MM.1S (cell line): ENCODE results near the gene KCNA3.
A peak's percentile ranks its signal among the peaks of the same experiment; 100 is the strongest.

ENCODE experiments used
- DNase-seq: peaks from one replicate; pipeline ENCODE4 v3.0.0-alpha.2; 2015
- H2AFZ ChIP-seq: fragments of 300-600 bp; sonication (generic); 2 replicates; pipeline ENCODE4 v1.6.0; 2016; ENCODE audit warnings: antibody characterized with exemption, low read length
- H3F3A ChIP-seq: fragments of 300-600 bp; sonication (generic); 2 replicates; pipeline ENCODE4 v1.6.1; 2016; ENCODE audit warnings: mild to moderate bottlenecking, antibody characterized with exemption, low read length, moderate library complexity, mixed read lengths; ENCODE audit not compliant: insufficient read depth
- H3K27ac ChIP-seq: fragments of 300-600 bp; sonication (generic); 2 replicates; pipeline ENCODE4 v1.5.1; 2016; ENCODE audit warnings: mild to moderate bottlenecking, low read length
- H3K27me3 ChIP-seq: fragments of 300-600 bp; sonication (generic); replicated peaks from 2 replicates; pipeline ENCODE4 v1.6.0; 2016; ENCODE audit warnings: low read length; ENCODE audit not compliant: insufficient read depth
- H3K36me3 ChIP-seq: fragments of 300-600 bp; sonication (generic); replicated peaks from 2 replicates; pipeline ENCODE4 v1.6.1; 2016; ENCODE audit warnings: mild to moderate bottlenecking, low read length, mixed read lengths; ENCODE audit not compliant: insufficient read depth
- H3K4me1 ChIP-seq: fragments of 300-600 bp; sonication (generic); 2 replicates; pipeline ENCODE4 v1.6.1; 2016; ENCODE audit warnings: low read length, mixed read lengths
- H3K4me2 ChIP-seq: fragments of 300-600 bp; sonication (generic); 2 replicates; pipeline ENCODE4 v1.6.0; 2016; ENCODE audit warnings: low read depth, low read length
- H3K4me3 ChIP-seq: fragments of 300-600 bp; sonication (generic); 2 replicates; pipeline ENCODE4 v1.5.1; 2016; ENCODE audit warnings: low read length, mixed read lengths
- H3K79me2 ChIP-seq: fragments of 300-600 bp; sonication (generic); 2 replicates; pipeline ENCODE4 v1.6.1; 2016; ENCODE audit warnings: mixed run types, low read length, mixed read lengths
- H3K9ac ChIP-seq: fragments of 300-600 bp; sonication (generic); 2 replicates; pipeline ENCODE4 v1.6.1; 2016; ENCODE audit warnings: low read length, mixed read lengths
- H3K9me2 ChIP-seq: fragments of 300-600 bp; sonication (generic); replicated peaks from 2 replicates; pipeline ENCODE4 v1.6.1; 2016; ENCODE audit warnings: mild to moderate bottlenecking, low read length, mixed read lengths; ENCODE audit not compliant: insufficient read depth
- H3K9me3 ChIP-seq: fragments of 300-600 bp; sonication (generic); replicated peaks from 2 replicates; pipeline ENCODE4 v1.6.1; 2016; ENCODE audit warnings: mild to moderate bottlenecking, low read length, mixed read lengths; ENCODE audit not compliant: insufficient read depth
- H4K20me1 ChIP-seq: fragments of 300-600 bp; sonication (generic); 2 replicates; pipeline ENCODE4 v1.6.1; 2016; ENCODE audit warnings: mild to moderate bottlenecking, low read length, moderate library complexity, mixed read lengths; ENCODE audit not compliant: insufficient read depth
- EZH2 ChIP-seq: fragments of 300-600 bp; sonication (generic); optimal IDR thresholded peaks from 2 replicates; pipeline ENCODE3; 2017; ENCODE audit warnings: low read depth, mild to moderate bottlenecking, antibody characterized with exemption, low read length, mixed read lengths
- EZH2phosphoT487 ChIP-seq: fragments of 300-600 bp; sonication (generic); IDR thresholded peaks from 2 replicates; pipeline ENCODE4 v1.6.1; 2018; ENCODE audit warnings: antibody characterized with exemption, low read length
- TF ChIP-seq, protein P1 (sequence below): fragments of 300-600 bp; sonication (generic); IDR thresholded peaks from 2 replicates; pipeline ENCODE4 v1.5.1; 2016; ENCODE audit warnings: antibody characterized with exemption, low read length, mixed read lengths

Gene KCNA3

DNA sequence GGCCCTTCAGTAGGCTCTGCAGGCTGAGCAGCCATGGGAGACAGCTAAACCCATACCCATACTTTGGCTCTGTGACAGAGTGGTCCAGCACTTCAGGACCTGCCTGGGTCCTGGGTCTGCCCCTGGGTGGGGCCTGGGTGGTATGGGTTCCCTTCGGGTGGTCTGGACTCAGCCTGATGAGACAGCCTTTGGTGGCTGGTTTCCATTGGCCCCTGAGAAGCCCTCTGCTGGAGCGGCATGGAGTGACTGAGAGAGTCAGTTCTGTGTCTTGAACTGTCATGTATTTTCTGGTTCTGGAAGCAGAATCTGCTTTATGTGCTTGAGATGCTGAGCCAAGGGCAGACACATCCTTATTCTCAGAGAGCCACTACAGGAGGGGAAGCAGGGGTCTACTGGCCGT is 37.3 kb downstream of the KCNA3 start:
- H3K27me3 ChIP-seq = no peaks in the 10 kb centered on the region
- peaks cover 7% of the 10 kb centered on the region for H3K79me2 ChIP-seq
- H3K4me3 ChIP-seq = no peak overlapping the region
- H3K4me1 ChIP-seq = peaks cover 74% of the 10 kb centered on the region
- H3K4me2 ChIP-seq = peak overlapping the region; percentile 43
- peaks cover 52% of the 10 kb centered on the region for H3F3A ChIP-seq
- H2AFZ ChIP-seq = no peak overlapping the region
- H3K9ac ChIP-seq = peak overlapping the region; percentile 45
- H3K9me3 ChIP-seq = no peaks in the 10 kb centered on the region
- H3K36me3 ChIP-seq = no peaks in the 10 kb centered on the region
- DNase-seq = no peak
- peak overlapping the region; percentile 100 for H3K27ac ChIP-seq
- no peaks in the 10 kb centered on the region for H4K20me1 ChIP-seq
- H3K9me2 ChIP-seq = no peaks in the 10 kb centered on the region
- TF ChIP-seq EZH2 = no peak

GRCh38 chr1:110636149-110636935 is 38.4 kb downstream of the KCNA3 start:
- no peak for TF ChIP-seq EZH2
- TF ChIP-seq, protein P1, sequence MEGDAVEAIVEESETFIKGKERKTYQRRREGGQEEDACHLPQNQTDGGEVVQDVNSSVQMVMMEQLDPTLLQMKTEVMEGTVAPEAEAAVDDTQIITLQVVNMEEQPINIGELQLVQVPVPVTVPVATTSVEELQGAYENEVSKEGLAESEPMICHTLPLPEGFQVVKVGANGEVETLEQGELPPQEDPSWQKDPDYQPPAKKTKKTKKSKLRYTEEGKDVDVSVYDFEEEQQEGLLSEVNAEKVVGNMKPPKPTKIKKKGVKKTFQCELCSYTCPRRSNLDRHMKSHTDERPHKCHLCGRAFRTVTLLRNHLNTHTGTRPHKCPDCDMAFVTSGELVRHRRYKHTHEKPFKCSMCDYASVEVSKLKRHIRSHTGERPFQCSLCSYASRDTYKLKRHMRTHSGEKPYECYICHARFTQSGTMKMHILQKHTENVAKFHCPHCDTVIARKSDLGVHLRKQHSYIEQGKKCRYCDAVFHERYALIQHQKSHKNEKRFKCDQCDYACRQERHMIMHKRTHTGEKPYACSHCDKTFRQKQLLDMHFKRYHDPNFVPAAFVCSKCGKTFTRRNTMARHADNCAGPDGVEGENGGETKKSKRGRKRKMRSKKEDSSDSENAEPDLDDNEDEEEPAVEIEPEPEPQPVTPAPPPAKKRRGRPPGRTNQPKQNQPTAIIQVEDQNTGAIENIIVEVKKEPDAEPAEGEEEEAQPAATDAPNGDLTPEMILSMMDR = no peak
- no peak for TF ChIP-seq EZH2phosphoT487

DNA sequence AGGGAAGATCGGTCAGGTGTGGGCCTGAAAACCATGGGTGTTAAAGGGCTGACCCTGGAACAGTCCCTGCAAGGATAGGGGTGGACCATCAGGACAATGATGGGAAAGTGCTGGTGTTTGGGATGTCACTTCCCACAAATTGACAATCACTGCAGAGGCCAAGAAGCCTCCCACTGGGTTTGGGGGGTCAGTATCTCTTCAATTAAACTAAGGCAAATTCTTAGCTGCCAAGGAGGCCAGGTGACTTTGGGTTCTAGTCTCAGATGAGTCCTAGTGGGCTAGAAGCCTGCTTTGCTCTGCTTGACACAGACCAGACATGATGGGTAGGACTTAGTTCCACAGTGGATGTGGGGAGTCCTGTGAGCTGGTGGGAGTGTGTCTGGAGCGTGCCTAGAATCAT is 39.3 kb downstream of the KCNA3 start:
- peak overlapping the region; percentile 100 for H3K27ac ChIP-seq
- peaks cover 75% of the 10 kb centered on the region for H3K4me1 ChIP-seq
- peaks cover 16% of the 10 kb centered on the region for H3K79me2 ChIP-seq
- H3K9ac ChIP-seq = peak overlapping the region; percentile 75
- H3K36me3 ChIP-seq = no peaks in the 10 kb centered on the region
- TF ChIP-seq EZH2 (no peak), EZH2phosphoT487 (no peak)
- TF ChIP-seq, protein P1 = no peak
- H3K9me3 ChIP-seq = no peaks in the 10 kb centered on the region
- H3F3A ChIP-seq = peaks cover 70% of the 10 kb centered on the region
- no peaks in the 10 kb centered on the region for H4K20me1 ChIP-seq
- no peak overlapping the region for H2AFZ ChIP-seq
- no peaks in the 10 kb centered on the region for H3K9me2 ChIP-seq
- H3K4me2 ChIP-seq = peak overlapping the region; percentile 79
- no peak for DNase-seq
- no peaks in the 10 kb centered on the region for H3K27me3 ChIP-seq
- peak overlapping the region; percentile 31 for H3K4me3 ChIP-seq

More at GRCh38 chr1:110636149-110636935, 38.4 kb downstream of the KCNA3 start:
- Histone ChIP-seq H3K4me3 (peak overlapping the region; percentile 31; the same call in 1 of the 2 replicates), H3K4me2 (peak overlapping the region; percentile 79), H2AFZ (no peak overlapping the region), H3K79me2 (peaks cover 15% of the 10 kb centered on the region), H3F3A (peaks cover 63% of the 10 kb centered on the region), H3K27me3 (no peaks in the 10 kb centered on the region), H3K27ac (peak overlapping the region; percentile 100), H4K20me1 (no peaks in the 10 kb centered on the region), H3K9me2 (no peaks in the 10 kb centered on the region), H3K4me1 (peaks cover 76% of the 10 kb centered on the region), H3K9me3 (no peaks in the 10 kb centered on the region), H3K9ac (peak overlapping the region; percentile 75), H3K36me3 (no peaks in the 10 kb centered on the region)
- DNase-seq = peak; percentile 74
